Endothelial cell of umbilical vein (primary cell): ENCODE data around the gene SLC44A1.

ENCODE experiments used
- EZH2 ChIP-seq: IDR thresholded peaks from 2 replicates; pipeline ENCODE4 v1.6.1; 2012; ENCODE audit warnings: borderline replicate concordance, low read depth, mild to moderate bottlenecking, moderate library complexity, low read length, inconsistent platforms; ENCODE audit not compliant: severe bottlenecking
- GATA2 ChIP-seq: IDR thresholded peaks from 2 replicates; pipeline ENCODE4 v1.7.0; 2011; ENCODE audit warnings: low read depth, mild to moderate bottlenecking, moderate library complexity, mixed read lengths, low read length; ENCODE audit not compliant: insufficient read length, insufficient read depth
- JUN ChIP-seq: IDR thresholded peaks from 2 replicates; pipeline ENCODE4 v1.6.1; 2011; ENCODE audit warnings: borderline replicate concordance, low read depth; ENCODE audit not compliant: insufficient read length, insufficient read depth
- POLR2A ChIP-seq: IDR thresholded peaks from 2 replicates; pipeline ENCODE4 v1.6.1; 2012; ENCODE audit warnings: low read depth, mild to moderate bottlenecking, control low read depth, low read length
- POLR2AphosphoS5 ChIP-seq: IDR thresholded peaks from 2 replicates; pipeline ENCODE4 v1.6.1; 2012; ENCODE audit warnings: low read depth, mild to moderate bottlenecking, control low read depth, low read length, moderate library complexity; ENCODE audit not compliant: insufficient read depth
- TF ChIP-seq, protein P1 (sequence below): IDR thresholded peaks from 2 replicates; pipeline ENCODE4 v1.6.1; 2011; ENCODE audit not compliant: insufficient read depth, insufficient read length
- TF ChIP-seq, protein P2 (sequence below), 2 donors: IDR thresholded peaks; 1 replicate in 1 of 2; 2 replicates in 1 of 2; pipeline ENCODE4 v1.5.1; 2011; ENCODE audit warnings: low read length in 2 of 2, mild to moderate bottlenecking in 2 of 2, moderate library complexity in 2 of 2, control low read depth in 1 of 2, inconsistent platforms in 1 of 2, low read depth in 1 of 2; ENCODE audit not compliant: insufficient read depth in 1 of 2; ENCODE audit errors: extremely low read depth in 1 of 2

DNA sequence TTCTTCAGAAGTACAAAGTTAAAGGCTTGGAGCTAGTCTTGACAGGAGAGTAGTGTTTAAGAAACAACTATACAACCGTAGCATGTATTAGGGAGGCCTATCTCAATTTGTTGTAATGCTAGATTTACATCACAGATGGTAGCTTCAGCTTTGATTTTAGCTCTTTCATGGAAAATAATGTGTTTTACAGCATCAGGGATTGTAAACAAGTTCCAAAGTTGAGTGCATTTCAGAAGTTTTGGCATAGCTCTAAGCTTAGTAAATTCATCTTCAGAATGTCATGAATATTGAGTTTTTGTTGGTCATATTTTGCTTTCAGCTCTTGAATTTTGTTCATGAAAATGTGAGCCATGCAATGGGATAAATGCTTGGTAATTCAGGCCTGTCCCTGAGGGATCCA lies 30.7 kb downstream of the SLC44A1 start:
- TF ChIP-seq POLR2A: no peak
- TF ChIP-seq, protein P1, sequence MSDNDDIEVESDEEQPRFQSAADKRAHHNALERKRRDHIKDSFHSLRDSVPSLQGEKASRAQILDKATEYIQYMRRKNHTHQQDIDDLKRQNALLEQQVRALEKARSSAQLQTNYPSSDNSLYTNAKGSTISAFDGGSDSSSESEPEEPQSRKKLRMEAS: no peak
- TF ChIP-seq, protein P2, sequence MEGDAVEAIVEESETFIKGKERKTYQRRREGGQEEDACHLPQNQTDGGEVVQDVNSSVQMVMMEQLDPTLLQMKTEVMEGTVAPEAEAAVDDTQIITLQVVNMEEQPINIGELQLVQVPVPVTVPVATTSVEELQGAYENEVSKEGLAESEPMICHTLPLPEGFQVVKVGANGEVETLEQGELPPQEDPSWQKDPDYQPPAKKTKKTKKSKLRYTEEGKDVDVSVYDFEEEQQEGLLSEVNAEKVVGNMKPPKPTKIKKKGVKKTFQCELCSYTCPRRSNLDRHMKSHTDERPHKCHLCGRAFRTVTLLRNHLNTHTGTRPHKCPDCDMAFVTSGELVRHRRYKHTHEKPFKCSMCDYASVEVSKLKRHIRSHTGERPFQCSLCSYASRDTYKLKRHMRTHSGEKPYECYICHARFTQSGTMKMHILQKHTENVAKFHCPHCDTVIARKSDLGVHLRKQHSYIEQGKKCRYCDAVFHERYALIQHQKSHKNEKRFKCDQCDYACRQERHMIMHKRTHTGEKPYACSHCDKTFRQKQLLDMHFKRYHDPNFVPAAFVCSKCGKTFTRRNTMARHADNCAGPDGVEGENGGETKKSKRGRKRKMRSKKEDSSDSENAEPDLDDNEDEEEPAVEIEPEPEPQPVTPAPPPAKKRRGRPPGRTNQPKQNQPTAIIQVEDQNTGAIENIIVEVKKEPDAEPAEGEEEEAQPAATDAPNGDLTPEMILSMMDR (IDR thresholded peaks at IDR 0.05; ENCODE audit: extremely low read depth in 1 of 2, insufficient read depth in 1 of 2, low read depth in 1 of 2, low read length in 2 of 2): no peak
- TF ChIP-seq JUN: no peak
- no peak for TF ChIP-seq POLR2AphosphoS5
- TF ChIP-seq GATA2: no peak
- TF ChIP-seq EZH2: no peak
